EH (cell line): ENCODE results near the gene ARCN1.
A peak's percentile ranks its signal among the peaks of the same experiment; 100 is the strongest.
"Not testable (repeated sequence)": the region's sequence is repeated elsewhere in the genome, so short reads cannot be mapped to it uniquely, and the experiment has no call there.

Source experiments
- DNase-seq: peaks from one replicate; pipeline ENCODE4 v3.0.0-alpha.2; 2015; ENCODE audit warnings: low read depth

Gene ARCN1

GRCh38 chr11:118605116-118605867 lies 33.1 kb downstream of the ARCN1 start:
- peak; percentile 93 for DNase-seq

DNA sequence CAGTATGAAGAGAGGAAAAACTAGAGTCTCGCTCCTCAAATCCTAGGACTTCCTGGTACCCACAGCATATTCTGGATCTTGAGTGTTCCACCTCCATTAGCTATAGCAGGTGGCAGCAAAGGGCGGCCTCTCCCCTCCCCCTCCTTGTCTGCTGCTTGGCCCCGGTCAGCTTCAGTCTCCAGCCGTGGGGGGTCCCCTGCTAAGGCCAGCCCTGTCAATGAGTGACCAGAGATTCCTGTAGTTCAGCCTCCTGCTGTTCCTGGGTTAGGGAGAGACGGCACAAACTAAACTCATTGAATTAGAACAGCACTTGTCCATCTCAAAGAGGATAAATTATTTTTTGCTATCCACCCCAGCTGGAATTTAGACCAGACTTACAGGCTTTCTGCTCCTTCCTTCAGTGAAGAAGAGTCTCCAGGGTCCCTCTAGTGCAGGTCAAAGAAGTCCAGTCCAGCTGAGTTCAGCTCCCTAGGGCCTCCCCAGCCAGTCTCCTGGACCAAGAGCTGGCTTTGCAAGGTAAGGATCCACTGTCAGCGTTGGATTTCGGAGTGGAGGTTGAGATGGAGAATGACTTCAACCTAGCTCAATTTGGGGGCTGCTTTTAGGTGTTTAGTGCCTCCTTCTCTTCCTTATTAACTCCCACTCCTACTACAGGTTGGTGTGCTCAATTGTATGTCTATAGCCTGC lies 34.1 kb downstream of the ARCN1 start:
- DNase-seq = peak; percentile 10

GRCh38 chr11:118606844-118607228 lies 34.6 kb downstream of the ARCN1 start:
- no peak for DNase-seq

- DNase-seq = peak; percentile 78
Measured at GRCh38 chr11:118607401-118608359, 35.5 kb downstream of the ARCN1 start, which contains the start of gene PHLDB1. TSS of gene PHLDB1 (plus strand) at chr11:118607615. CDS start at chr11:118613837, 6,222 bp downstream.

DNA sequence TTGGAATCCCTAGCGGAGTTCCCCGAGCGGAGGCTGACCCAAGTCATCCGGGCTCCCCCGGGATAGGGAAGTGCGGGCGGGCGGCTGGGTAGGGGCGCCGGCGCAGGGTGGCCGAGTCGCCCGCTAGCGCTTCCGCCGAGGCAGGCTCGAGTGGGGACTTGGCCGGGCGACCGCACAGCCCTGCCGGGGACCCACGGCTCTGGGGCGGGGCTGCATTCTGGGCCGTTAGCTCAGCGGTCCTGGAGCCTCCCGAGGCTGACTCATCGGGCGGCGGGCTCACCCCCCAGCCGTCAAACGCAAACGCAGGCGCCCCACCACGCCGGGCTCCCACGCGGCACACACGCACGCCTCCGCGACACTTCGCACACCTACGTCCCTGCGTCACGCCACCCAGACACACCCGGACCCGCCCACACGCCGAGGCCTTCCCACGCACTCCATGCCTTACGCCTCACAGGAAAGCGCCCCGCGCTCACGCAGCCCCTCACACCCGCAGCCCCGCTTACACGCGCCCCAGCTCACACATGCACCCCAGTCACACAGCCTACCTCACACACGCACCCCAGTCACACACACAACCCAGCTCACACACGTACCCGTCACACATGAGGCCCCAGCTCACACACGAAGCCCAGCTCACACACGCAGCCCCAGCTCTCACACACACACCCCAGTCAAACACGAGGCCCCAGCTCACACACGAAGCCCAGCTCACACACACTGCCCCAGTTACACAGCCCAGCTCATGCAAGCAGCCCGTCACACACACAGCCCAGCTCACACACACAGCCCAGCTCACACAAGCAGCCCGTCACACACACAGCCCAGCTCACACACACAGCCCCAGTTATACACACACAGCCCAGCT lies 36.4 kb downstream of the ARCN1 start:
- peak; percentile 91 for DNase-seq

- peak; percentile 53 for DNase-seq
Measured at GRCh38 chr11:118609380-118610224, 37.4 kb downstream of the ARCN1 start.

- DNase-seq = no peak
Measured at GRCh38 chr11:118610225-118610772, 38.1 kb downstream of the ARCN1 start.

DNA sequence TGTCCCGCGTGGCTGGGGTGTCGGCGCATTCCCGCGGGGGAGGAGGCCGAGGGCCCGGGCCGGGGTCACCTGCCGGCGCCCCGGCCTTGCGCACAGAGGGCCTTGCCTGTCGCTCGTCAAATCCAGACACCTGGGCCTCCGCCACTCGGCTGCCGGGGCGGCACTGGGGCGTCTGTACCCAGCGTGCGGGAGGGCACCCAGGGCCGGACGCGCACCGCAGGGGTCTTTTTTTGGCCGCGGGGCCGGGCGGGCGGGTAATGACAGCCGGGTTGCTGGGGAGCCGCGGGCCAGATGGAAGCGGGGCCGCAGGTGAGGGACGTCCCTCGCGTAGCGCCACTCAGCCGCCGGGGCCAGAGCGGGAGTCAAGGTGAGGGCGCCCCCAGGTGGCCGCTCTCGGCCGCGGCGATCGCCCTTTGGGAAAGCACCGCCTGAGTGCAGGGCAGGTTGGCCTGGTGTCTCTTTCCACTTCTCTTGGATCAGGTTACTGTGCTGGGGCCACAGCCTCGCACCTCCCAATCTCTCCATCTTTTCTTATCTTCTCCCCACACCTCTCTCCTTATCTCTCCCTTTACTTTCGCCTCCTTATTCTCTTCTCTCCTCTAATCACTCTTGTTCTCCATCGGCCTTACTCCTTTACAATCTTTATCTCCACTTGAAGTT lies 38.7 kb downstream of the ARCN1 start:
- peak; percentile 68 for DNase-seq

DNA sequence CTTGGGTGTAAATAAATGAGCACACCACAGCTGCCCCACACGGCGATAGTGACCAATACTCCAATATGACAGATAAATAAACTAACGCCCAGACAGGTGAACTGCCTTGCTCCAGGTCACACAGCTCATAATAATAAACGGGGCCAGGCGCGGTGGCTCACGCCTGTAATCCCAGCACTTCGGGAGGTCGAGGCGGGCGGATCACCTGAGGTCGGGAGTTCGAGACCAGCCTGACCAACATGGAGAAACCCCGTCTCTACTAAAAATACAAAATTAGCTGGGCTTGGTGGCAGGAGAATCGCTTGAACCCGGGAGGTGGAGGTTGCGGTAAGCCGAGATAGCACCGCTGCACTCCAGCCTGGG lies 39.2 kb downstream of the ARCN1 start:
- not testable (repeated sequence) for DNase-seq

DNA sequence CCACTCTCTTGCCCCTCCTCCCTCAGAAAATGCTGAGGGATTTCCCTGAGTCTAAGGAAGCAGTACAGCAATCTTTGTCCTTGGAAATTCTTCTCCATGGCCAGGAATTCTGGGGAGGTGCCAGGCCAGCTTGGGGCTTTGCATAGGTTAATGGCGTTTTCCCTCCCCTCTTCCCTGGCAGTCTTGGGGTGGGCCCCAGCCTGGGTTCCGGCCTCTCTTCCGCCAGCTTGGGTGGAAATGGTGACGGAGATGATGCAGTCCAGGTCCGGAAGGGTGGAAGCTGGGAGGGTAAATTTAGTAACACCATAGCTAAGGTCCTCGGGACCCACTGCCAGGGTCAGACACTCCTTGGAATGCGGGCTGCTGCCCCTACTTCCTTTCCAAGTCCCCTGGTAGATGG lies 40.2 kb downstream of the ARCN1 start:
- DNase-seq = peak; percentile 51

GRCh38 chr11:118614511-118614910 lies 42.3 kb downstream of the ARCN1 start:
- DNase-seq = no peak

DNA sequence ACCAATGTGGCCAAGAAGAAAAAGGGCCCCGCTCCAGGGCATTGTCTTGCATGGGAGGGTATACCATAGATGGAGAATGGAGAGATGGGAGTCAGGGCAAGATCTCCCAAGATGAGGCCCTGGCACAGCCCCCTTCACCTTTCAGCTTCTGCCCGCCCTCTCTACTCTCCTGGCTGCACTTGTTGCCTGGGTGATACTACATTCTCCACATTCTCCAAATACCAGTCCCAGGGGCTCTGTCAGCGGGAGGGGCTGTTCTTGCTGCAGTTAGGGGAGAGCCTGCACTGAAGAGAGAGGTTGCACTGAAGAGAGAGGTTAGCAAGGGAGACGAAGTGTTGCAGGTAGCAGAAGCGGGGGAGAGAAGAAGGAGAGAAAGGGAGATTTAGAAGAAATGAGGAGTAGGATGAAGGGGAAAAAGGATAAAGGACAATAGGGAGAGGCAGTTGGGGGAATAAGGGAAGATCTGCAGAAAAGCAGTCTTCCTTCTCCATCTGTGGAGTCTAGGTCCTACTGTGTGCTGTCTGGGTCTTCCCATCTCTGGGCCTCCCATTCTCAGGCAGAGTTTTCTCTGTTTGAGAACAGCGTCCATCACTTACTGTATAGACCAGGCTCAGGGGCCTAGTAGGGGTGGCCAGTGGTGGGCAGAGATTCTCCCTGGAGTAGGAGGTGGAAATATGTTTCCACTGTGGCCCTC lies 43.2 kb downstream of the ARCN1 start:
- DNase-seq = peak; percentile 63

- no peak for DNase-seq
Measured at GRCh38 chr11:118615976-118616371, 43.8 kb downstream of the ARCN1 start.

DNA sequence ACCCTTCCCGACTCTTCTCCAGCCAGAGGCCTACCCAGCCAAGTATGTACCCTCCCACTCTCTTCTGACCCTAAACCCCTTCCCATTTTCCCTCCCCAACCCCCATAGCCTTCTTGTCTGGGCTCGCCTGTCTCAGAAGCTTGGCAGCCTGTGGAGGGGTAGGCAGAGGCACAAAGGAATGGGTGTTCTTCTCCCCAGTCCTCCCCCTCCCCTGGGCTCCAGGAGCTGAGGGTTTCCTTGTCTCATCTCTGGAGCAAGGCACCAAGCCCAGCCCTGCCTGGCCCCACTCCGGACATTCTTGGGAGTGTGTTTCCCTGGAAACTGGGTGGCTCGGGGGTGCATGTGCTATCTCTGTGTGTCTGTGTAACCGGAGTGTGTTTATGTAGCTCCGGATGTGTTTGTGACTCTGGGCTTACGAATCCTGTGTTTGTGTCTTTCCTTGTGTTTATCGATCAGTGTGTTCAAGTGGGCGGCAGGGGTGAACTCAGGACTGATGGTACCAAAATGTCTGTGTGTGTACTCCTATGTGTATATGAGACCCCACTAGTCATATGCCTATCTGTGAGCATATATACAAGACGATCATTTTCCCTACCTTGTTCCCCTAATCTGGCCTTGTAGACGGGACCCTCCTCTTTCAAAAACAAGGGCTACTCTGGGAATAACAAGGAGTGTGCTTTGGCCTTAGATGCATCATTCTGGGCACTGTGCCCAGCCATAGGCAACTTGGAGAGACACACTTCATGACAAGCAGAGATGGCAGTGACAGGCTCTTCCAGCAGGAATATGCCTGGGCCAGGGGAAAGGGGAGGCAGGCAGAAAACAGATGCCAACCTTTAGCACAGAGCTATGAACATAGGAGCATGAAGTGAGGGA lies 46.1 kb downstream of the ARCN1 start:
- DNase-seq = peak; percentile 94

DNA sequence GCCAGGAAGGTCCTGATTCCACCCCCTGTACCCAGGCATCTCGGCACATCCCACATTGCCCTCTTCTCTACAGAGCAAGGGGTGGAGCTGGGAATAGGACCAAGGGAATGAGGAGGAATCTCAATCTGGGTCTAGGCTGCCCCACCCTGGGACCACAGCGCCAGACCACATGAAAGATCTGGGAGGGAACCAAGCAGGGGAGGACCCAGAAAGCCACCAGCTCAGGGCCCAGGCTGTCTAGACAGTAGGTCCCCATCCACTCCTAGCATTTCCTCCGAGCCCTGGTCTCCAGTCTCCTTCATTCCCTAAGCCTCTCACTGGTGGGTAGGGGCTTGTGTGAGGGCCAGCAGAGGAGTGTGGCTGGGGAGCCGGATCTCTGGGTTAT lies 46.8 kb downstream of the ARCN1 start:
- DNase-seq = peak; percentile 91

DNA sequence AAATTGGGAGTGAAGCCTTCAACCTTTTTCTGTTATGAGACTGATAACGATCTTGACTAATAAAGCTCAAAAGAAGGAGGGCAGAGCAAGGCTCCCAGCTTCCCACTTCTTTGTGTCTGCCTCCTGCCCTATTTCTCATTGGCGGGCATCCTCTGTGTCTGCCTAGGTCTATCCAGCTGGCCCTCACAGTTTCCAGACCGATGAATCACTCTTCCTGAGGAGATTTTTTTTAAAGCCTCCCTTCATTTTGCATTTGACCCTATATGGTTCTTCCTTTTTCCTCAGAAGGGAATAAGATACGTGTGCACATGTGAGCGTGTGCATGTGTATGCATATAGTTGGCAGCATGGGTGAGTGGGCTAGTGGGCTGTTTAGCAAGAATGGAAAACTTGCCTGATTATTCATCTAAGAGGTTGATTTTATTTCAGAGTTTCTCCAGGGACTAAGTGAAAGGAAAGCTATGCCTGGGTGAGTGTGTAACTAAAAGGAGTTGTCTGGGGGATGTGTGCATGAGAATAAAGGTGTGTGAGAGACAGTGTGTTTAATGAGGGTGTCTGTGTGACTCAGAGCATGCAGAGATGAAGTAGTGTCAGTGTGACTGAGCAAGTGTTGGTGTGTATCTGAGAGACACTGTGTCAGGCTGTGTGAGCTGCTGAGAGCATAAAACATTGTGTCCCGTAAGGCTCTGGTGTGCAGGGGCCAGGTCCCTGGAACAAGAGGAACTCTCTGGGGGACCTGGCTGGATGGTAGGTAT lies 47.4 kb downstream of the ARCN1 start:
- DNase-seq = peak; percentile 99

DNA sequence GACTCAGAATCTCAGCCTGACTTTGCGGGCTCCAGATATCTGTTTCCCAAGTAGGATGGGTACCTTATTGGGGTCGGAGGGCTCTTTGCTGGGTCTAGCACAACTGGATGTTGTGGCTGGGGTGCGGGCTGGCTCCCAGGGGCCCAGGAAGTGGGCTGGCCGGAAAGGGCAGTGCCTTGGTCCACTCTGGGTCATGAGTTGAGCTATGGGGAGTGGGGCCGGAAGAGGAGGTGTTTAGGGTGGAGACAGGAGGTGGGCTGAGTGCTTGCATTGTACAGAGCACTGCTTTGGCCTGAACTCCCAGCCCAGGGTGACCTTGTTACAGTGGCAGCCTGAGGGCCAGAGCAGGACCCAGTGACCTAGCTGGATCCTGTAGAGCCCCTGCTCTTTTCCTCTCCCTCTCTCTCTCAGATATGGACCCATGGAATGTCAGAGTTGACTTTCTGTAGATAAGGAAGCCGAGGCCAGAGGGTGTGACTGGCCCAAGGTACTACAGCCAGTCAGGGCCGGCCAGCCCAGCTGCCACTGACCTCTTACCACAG lies 48.4 kb downstream of the ARCN1 start:
- DNase-seq = no peak
